Activated CD4-positive, alpha-beta T cell treated with anti-CD3 and anti-CD28 coated beads, Interleukin-2, Interleukin-4, amounts not matched to agents 100 ng/mL and 50 ng/mL, durations not matched to agents 16 hours and 8 hours (primary cell): ENCODE data around the gene UBXN10.

Experiments
- DNase-seq: peaks from one replicate; pipeline ENCODE4 v3.0.0-alpha.2; 2020; ENCODE audit warnings: low spot score

Gene UBXN10, protein sequence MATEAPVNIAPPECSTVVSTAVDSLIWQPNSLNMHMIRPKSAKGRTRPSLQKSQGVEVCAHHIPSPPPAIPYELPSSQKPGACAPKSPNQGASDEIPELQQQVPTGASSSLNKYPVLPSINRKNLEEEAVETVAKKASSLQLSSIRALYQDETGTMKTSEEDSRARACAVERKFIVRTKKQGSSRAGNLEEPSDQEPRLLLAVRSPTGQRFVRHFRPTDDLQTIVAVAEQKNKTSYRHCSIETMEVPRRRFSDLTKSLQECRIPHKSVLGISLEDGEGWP

DNA sequence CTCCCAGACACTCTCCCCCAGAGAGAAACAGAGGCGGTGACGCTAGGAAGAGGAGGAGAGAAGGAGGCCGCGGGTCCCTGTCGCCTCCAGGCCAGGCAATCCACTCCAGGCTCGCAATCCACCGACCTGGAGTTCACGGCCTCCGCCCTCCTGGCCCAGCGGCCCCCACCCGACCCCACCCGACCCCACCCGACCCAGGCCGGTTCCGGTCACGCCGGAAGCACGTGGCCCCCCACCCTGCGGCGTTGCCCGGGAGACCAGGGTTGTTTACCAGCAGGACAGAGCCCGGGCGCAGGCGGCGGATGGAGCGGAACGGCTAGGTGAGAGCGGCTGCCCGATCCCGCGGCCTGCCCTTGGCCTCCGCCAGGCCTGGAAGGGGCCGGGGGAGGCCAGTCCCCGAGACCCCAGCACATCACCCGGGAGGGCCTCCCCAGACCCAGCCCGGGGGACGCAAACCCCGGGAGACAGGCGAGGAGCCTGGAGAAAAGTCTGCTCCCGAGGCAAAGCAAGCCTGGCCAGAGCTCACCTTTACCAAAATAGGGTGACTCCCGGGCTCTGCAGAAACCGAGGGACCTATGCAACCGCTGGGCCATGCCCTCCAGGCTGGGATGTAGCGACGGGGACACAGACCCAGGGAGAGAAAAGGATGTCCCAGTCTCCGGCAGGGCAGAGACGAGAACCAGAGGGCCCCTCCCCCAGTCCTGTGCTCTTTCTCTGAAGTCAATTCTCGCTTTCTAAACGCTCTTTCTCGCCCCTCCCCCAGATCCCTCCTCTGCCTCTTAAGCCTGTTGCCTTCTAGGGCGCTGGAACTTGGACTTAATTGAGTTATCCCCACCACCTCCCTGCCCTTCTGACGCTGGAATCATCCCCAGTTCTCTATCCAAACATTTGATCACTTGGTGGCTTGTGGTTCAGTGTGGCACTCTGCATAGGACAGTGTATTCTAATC is at the start of gene UBXN10, which contains the start of gene PLA2G2C:
TSS of gene UBXN10 (plus strand) at position 263 of the 949 bp plus-strand sequence. CDS start 4,466 bp downstream, outside the sequence.
TSS of gene PLA2G2C (minus strand) at position 685 of the 949 bp plus-strand sequence. CDS start 9,155 bp downstream, outside the sequence.
- peak; percentile 81 for DNase-seq

DNA sequence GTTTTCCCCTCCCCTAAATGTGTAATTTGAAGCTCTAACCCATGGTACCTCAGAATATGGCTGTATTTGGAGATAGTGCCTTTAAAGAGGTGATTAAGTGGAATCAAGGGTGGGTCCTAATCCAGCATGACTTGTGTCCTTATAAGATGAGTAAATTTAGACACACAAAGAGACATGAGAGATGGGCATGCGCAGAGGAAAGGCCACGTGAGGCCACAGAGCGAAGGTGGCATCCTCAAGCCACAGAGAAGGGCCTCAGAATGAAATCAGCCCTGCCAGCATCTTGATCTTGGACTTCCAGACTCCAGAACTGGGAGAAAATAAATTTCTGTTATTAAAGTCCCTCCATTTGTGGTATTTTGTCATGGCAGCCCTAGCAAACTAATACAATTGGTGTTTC is 49.6 kb upstream of the UBXN10 start:
- DNase-seq: no peak

DNA sequence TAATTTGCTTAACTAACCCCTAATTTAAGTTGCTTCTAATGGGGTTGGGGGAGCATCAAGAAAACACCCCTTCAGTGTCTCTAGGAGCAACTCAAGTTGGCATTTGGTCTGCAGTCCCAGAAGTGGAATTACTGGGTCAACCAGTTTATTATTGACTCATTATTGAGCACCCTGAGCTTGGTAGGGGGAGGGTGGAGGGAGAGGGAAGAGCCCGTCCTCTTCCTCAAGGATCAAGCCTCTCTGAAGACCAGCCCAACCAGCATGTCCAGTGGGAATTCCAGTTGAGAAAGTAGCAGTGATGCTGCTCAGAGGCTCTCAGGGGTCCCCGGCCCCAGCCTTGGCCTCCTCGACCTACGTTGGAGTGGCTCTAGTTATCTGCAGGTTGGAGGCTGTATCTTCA is 48.8 kb upstream of the UBXN10 start:
- DNase-seq: no peak

DNA sequence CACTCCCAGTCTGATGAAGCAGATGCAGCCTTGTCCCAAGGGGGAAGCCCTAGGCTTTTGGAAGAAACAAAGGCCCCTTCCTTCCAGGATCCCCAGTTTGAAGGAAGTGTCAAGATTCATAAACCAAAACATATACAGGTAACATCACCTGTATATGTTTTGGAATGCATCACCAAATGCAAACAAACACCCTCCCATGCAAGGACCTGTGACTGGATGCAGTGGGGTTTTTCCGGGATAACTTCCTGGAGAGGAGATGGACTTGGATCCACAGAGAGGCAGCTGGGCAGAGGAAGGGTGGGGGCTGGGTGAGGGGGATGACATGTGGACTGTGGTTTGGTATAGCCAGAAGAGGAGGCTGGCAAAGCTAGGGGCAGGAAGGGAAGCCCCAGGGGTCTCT is 48.3 kb upstream of the UBXN10 start:
- no peak for DNase-seq

DNA sequence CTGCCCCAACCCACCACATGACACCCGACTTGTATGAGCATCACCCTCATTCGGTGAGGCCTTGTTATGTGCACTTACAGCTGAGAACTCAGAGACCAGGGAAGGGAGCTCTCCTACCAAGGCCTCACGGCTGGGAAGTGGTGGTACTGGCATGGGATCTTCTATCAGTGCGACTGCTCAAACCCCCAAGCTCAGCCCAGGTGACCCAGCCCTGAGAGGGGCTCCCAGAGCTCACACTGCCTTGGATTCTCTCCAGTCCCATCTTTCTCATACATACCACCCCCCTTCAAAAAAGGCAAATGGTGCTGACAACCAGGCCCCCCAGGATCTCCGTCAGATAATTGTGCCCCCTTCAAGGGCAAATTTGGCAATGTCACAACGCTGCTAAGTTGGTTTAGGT is 47.5 kb upstream of the UBXN10 start:
- DNase-seq: no peak

DNA sequence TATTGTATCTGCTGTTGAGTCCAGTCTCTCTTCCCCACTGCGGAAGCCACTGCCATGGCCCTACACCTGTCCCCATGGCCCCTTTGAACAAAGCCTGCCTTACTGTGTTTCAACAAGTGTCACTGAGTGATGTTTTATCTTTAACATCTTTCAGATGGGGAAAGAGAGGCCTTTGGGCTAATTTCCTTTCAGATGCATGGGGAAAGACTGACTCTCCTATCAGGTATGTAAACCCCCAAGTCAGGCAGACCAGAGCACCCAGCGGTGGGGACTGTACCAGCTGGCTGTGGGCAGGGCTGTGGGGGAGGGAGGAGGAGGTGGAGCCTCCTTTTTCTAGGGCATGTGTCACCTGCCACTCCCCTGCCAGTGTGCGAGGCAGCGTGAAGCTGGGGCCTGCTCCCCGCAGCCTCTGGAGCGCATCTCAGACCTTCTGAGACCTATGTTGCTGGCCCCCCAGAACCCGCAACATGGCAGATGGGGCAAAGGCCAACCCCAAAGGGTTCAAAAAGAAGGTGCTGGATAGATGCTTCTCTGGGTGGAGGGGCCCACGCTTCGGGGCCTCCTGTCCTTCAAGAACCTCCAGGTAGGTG is 46.8 kb upstream of the UBXN10 start, which contains the start of gene PLA2G2F:
TSS of gene PLA2G2F (plus strand) at position 363 of the 590 bp plus-strand sequence. CDS start at position 468, 105 bp downstream.
- DNase-seq: no peak

DNA sequence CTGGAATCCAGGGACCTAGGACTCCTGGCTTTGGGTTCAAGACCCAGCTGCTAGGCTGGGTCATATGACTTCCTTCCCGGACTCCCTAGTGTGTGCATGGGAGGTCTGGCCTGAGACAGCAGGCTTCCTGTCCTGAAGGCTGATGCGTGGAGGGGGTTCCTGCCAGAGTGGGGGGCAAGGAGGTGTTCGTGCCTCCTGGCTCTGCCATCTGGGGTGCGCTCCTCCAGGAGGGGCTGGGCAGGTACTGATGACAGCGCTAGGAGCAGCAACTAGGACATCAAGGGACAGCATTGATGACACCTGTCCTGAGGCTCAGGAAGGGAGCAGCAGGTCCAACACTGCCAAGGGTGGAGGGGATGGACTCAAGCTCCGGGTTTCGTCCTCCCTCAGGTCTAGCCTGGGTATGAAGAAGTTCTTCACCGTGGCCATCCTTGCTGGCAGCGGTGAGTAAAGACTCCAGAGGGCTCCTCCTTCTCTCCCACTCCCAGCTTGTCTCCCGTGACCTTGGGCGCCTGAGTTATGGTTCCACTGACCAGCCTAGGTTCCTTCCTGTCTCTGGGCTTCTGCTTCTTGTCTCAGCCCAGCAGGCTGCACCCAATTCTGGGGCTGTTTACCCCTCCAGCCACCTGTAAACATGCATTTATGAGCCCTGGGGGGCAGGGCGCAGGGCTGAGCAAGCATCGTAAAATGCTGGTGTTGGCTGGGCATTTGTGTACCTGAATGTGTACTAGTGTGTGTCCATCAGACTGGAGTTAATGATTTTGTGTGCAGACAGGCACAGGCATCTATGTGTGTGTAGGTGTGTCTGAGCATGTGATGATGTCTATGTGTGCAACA is 45.9 kb upstream of the UBXN10 start:
- DNase-seq: no peak

DNA sequence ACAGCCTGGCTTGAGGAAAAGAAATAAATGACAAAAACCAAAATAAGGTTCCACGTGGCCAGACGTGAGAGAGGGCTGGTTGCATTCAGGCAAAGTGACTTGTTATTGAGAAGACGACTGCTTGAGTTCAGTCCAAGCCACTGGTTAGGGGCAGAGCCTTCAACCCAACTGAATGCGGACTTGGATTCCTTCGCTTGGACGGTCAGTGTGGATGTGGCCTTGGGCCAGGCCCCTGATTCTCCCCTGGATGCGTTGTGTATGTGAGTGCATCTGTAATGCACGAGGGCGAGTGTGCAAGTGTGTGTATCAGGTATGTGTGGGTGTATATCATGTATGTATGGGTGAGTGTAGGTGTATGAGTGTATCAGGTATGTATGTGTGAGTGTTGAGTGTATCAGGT is 44.9 kb upstream of the UBXN10 start:
- no peak for DNase-seq

DNA sequence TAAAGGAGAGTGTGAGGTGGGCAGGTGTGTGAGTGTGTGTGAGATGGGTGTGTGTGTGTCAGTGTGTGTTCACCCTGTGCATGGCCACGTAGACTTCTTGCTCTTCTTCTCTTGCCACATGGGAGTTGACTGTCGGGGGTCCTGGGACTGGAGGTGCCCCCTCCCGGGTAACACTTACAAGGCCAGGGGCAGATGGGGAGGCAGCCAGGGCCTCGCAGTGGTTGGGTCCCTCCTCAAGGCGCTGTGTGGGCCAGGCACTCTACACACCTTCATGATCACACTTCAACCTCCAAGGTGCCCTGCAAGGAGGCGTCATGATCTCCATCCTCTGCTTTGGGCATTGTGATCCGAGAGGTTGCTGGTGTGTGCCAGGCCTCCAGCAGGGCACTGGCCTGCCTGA is 44.4 kb upstream of the UBXN10 start:
- no peak for DNase-seq

DNA sequence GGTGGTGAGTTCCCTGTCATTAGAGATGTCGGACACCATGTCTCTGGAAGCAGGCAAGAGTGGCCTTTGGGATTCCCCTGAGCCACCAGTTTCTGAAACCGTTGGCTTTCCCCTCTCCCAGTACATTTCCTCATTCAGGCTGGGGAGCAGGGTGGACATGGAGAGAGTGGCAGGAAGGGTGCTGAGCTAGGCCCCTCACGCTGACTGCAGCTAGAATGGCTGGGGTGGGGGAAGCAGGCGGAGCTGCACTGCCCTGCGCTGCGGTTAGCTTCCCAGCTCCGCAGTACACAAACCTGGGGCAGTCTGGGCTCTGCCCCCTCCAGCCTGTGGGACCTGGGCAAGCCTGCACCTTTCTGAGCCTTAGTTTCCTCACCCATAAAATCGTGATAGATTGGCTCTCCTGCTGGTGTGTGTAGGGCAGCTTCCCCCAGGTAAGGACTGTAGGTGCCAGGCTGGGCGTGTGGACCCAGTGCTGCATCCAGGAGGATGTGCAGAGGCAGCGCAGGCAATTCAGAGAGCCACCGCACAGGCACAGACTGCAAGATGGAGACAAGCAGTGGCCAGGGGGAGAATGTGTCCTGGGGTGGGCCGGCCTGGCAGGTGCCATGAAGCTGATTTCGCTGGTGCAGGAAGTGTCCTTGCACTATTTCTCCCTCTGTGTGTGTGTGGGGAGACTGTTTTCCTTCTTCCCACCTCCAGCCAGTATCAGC is 43.7 kb upstream of the UBXN10 start:
- no peak for DNase-seq

DNA sequence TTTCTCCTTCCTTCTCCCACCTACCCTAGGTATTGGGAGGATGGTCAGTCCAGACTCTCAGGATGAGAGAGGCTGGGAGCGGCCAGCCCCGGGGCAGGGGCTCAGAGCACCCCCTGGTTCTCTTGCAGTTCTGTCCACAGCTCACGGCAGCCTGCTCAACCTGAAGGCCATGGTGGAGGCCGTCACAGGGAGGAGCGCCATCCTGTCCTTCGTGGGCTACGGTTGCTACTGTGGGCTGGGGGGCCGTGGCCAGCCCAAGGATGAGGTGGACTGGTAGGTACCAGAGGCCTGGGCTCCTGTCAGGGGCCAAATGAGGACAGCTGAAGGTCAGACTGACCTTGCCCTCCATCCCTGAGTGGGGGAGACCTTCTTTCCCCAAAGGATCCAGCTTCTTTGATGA is 42.6 kb upstream of the UBXN10 start:
- DNase-seq: no peak

DNA sequence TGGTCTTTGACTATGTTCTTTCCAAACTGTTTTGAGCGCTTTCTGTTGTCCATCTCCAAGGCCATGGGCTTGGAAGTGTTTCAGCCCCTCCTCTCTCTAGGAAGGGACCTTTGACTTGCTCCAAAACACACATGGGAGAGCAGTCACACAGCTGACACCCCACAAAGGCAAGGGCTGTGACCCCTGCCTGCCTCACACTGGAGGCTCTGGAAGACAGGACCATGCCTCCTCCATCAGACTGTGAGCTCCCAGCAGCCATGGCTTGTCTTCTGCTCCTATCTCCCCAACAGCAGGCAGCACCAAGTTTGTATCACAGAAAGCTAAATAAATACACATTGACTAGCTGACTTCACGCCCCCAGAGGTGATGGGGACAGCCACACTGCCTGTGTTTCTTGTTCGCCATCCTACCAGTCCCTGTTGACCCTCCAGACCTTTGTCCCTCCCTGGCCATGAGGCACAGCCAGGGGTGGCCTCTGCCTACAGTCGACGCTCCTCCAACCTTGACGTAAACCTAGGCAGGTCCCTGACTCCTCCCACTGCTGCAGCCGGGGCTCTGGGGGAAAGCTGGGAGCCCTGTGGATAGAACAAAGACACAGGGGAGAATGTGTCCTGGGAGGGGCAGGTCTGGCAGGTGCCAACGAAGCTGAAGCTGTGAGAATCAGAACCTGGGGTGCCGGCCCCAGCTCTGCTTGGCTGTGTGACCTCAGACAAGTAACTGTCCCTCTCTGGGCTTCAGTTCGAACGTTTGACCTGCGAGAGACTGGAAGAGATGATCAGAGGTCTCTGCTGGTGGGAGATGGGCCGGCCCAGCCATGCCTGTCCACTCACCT is 41.9 kb upstream of the UBXN10 start:
- no peak for DNase-seq

DNA sequence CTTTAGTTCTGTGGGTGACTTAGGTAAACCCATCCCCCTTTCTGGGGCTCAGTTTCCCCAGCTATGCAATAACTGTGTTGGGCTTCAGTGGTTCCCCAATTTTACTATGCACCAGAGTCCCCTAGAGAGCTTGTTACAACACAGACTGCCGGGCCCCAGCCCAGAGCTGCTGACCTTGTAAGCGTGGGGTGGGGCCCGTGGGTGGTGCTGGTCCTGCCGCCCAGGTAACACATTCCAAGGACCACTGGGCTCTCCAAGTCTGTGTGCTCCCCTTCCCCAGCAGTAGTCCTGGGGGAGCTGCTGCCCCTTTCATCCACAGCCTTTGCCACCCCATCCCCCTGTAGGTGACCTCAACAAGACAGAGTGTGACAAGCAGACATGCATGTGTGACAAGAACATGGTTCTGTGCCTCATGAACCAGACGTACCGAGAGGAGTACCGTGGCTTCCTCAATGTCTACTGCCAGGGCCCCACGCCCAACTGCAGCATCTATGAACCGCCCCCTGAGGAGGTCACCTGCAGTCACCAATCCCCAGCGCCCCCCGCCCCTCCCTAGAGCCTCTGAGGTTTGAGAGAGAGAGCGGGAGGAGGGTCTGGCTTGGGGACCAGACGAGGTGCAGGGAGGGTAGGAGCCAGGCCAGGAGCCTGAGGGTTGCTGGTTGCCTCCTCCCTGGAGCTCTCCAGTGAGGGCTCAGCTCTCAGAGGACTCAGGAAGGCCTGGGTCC is 37.9 kb upstream of the UBXN10 start:
- no peak for DNase-seq

DNA sequence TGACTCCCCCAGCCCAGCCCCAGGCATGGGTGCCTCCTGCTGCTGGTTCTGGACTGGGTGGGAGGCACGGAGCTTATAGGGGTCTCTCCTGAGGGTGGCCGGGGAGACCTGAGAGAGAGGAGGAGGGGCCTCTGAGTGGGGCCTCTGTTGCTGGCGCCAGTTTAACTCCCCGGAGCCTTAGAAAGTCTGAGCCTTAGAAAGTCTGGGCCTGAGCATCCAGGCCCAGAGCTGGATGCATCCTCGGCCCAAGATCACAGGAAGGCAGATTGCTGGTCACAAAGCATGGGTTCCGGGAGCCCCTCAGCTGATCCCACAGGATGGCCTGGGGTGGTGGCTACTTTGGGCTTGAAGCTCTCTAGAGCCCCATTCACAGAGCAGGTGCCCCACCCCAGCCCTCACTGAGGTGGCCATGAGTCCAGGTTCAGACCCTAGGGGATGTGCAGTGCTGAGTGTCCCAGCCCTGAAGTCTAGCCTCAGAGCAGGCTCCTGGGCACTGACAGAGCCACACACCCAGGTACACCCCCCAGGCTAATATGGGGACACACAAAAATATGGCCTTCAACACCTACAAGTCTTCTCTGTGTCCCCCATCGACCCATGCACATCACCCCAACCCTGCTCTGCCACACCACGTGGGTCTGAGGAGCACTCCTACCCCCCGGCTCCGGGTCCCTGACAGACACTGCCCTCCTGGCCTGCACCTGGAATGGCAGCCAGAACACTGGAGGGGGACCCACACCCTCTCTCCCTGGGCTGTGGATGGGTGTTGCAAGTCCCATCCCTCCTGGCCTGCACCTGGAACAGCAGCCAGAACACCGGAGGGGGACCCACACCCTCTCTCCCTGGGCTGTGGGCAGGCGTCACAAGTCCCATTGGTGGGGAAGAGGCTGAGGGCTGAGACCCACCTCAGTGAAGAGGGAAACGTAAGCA is 37.1 kb upstream of the UBXN10 start:
- no peak for DNase-seq

DNA sequence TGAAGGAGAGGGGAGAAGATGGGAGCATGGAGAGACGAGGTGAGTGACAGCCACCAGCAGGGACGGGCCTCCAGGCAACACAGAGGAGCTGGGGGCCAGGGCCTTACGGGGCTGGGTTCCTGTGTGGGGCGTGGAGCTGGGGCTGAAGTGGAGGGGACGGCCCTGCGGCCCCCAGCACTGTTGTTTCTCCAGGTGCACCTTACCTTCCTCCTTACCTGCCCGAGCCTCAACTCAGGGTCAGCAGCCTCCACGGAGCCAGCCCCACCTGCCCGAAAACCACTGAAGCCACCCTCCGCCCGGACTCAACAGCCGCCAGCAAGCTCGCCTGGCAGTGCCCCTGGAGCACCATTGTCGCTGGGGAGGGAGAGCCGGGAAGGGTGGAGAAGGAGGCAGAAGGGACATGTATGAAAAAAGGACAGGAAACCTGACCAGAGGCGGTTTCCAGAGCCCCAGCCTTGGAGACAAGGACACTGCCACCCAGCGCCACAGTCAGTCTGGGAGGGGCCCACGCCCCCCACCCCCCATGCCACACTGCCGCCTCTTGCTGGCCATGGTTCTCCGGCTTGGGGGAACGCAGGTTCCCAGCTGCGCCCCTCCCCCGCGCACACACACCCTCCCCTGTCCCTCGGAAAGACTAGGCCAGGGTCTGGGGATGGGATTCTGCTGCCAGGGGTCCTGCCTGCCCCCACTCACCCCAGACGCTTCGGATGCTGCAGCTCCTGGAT is 36.1 kb upstream of the UBXN10 start:
- no peak for DNase-seq

DNA sequence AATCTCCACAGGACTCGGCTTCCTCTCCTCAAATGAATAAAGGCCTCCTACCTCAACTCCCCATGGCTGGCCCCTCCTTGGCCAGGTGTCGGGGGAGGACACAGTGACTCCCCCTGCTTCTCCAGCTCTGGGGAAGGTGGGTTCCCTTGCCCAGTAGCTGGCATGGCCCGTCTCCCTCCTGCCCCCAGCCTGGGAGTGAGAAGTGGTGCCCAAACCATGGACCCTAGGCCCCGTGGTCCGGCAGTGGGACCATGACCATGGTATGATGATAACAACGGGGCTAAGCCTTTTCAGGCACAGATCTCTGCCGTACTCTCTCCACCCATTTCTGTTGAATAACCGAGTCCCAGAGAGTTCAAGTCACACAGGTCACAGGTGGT is 35.6 kb upstream of the UBXN10 start:
- DNase-seq: no peak

DNA sequence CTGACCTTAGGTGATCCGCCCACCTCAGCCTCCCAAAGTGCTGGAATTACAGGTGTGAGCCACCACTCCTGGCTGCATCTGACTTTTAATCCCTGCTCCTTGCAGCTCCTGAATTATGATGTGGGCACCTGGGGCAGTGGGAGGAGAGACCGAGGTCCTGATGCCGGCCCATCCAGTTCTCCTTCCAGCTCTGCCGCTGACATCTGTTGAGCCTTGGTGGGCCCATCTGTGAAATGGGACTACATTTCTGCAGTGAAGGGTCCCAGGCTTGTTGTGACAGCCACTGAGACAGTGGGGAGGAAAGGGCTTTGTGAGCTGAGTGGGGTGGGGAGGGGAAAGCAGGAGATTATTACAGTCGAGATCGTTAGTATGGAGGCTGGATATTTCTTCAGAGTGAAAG is 34.9 kb upstream of the UBXN10 start:
- no peak for DNase-seq
